Loucy (cell line): ENCODE data around the gene PACC1.

Experiments used
- H2AFZ ChIP-seq: fragments of 200-600 bp; sonication (generic); 2 replicates; pipeline ENCODE4 v1.6.0; 2016; ENCODE audit warnings: antibody characterized with exemption, mild to moderate bottlenecking, low read length, moderate library complexity
- H3F3A ChIP-seq: fragments of 200-600 bp; 2 replicates; pipeline ENCODE4 v1.6.0; 2016; ENCODE audit warnings: antibody characterized with exemption, low read depth, mild to moderate bottlenecking
- H3K27me3 ChIP-seq: fragments of 200-600 bp; sonication (generic); 2 replicates; pipeline ENCODE4 v1.6.1; 2014; ENCODE audit warnings: low read length, mild to moderate bottlenecking; ENCODE audit not compliant: insufficient read depth, poor library complexity, severe bottlenecking
- H3K36me3 ChIP-seq: fragments of 200-600 bp; sonication (generic); 2 replicates; pipeline ENCODE4 v1.6.1; 2016; ENCODE audit warnings: low read length; ENCODE audit not compliant: insufficient read depth
- H3K4me1 ChIP-seq: fragments of 200-600 bp; sonication (generic); 2 replicates; pipeline ENCODE4 v1.5.1; 2014; ENCODE audit warnings: low read length, mild to moderate bottlenecking; ENCODE audit not compliant: insufficient read depth, poor library complexity, severe bottlenecking
- H3K4me2 ChIP-seq: fragments of 200-600 bp; sonication (generic); 2 replicates; pipeline ENCODE4 v1.6.0; 2014; ENCODE audit warnings: antibody characterized with exemption, low read length, low read depth, mild to moderate bottlenecking; ENCODE audit not compliant: poor library complexity, severe bottlenecking
- H3K4me3 ChIP-seq: fragments of 200-600 bp; sonication (generic); 2 replicates; pipeline ENCODE4 v1.5.1; 2014; ENCODE audit warnings: low read length, mild to moderate bottlenecking, mixed read lengths; ENCODE audit not compliant: poor library complexity, severe bottlenecking
- H3K79me2 ChIP-seq: fragments of 200-600 bp; sonication (generic); 2 replicates; pipeline ENCODE4 v1.6.1; 2014; ENCODE audit warnings: low read length; ENCODE audit not compliant: insufficient read depth
- H3K9ac ChIP-seq: fragments of 200-600 bp; sonication (generic); 2 replicates; pipeline ENCODE4 v1.6.0; 2014; ENCODE audit warnings: mild to moderate bottlenecking, low read depth, low read length, moderate library complexity; ENCODE audit not compliant: poor library complexity, severe bottlenecking
- H3K9me2 ChIP-seq: fragments of 200-600 bp; sonication (generic); replicated peaks from 2 replicates; pipeline ENCODE4 v1.6.1; 2016; ENCODE audit warnings: low read depth, low read length, mixed read lengths
- H3K9me3 ChIP-seq: fragments of 200-600 bp; sonication (generic); 2 replicates; pipeline ENCODE4 v1.6.1; 2014; ENCODE audit warnings: mild to moderate bottlenecking, antibody characterized with exemption, low read length, low read depth; ENCODE audit not compliant: insufficient read depth
- H4K20me1 ChIP-seq: fragments of 200-600 bp; sonication (generic); 2 replicates; pipeline ENCODE4 v1.6.0; 2014; ENCODE audit warnings: antibody characterized with exemption, low read length, mild to moderate bottlenecking; ENCODE audit not compliant: insufficient read depth, poor library complexity, severe bottlenecking
- CTCF ChIP-seq: fragments of 200-600 bp; sonication (generic); conservative IDR thresholded peaks from 2 replicates; pipeline ENCODE4 v1.5.1; 2014; ENCODE audit warnings: mild to moderate bottlenecking, antibody characterized with exemption, low read length
- EZH2phosphoT487 ChIP-seq: fragments of 200-600 bp; IDR thresholded peaks from 2 replicates; pipeline ENCODE4 v1.6.1; 2018; ENCODE audit warnings: antibody characterized with exemption, mild to moderate bottlenecking, moderate library complexity, borderline replicate concordance

PACC1 gene

DNA sequence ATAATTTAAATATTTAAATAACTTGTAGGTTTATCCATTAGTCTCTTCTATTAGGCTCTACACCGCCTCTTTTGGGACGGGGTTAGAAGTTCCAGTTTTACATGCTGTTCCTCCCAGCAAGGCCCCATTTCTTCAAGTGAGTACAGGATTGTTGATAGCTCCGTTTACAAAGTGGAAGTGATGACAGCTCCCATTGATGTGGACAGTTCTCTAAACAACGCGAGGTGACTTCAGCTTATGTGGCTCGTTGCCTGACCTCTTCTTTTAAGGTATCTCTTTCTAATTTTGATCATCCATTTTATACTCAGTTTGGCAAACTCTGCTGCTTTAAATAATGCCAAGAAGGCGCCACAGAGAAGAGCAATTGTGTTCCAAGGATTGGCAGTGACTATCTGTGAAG lies 49.7 kb downstream of the PACC1 start:
- no peaks in the 10 kb centered on the region for H3K9me2 ChIP-seq
- no peak overlapping the region for H2AFZ ChIP-seq
- no peak for TF ChIP-seq CTCF
- no peak for TF ChIP-seq EZH2phosphoT487
- peaks cover 8% of the 10 kb centered on the region; the same call in 1 of the 2 replicates for H3K79me2 ChIP-seq
- peaks cover 8% of the 10 kb centered on the region for H4K20me1 ChIP-seq
- no peak overlapping the region for H3K4me3 ChIP-seq
- no peaks in the 10 kb centered on the region for H3K4me1 ChIP-seq
- no peak overlapping the region for H3K9ac ChIP-seq
- H3K36me3 ChIP-seq = peaks cover 79% of the 10 kb centered on the region
- H3K4me2 ChIP-seq = no peak overlapping the region
- H3K9me3 ChIP-seq = no peaks in the 10 kb centered on the region
- H3K27me3 ChIP-seq = no peaks in the 10 kb centered on the region
- H3F3A ChIP-seq = no peaks in the 10 kb centered on the region

GRCh38 chr1:212359794-212360479 lies 54.7 kb downstream of the PACC1 start:
- TF ChIP-seq CTCF = no peak
- TF ChIP-seq EZH2phosphoT487 = no peak

GRCh38 chr1:212355230-212355969 lies 59.3 kb downstream of the PACC1 start:
- no peaks in the 10 kb centered on the region for H3K9me2 ChIP-seq
- H4K20me1 ChIP-seq = no peaks in the 10 kb centered on the region
- no peaks in the 10 kb centered on the region for H3K79me2 ChIP-seq
- H3K27me3 ChIP-seq = no peaks in the 10 kb centered on the region
- no peaks in the 10 kb centered on the region for H3K4me1 ChIP-seq
- TF ChIP-seq EZH2phosphoT487 (no peak), CTCF (no peak)
- H3K9me3 ChIP-seq = no peaks in the 10 kb centered on the region
- H3K4me3 ChIP-seq = no peak overlapping the region
- peaks cover 73% of the 10 kb centered on the region for H3K36me3 ChIP-seq
- no peak overlapping the region for H3K4me2 ChIP-seq
- no peak overlapping the region for H2AFZ ChIP-seq
- H3F3A ChIP-seq = no peaks in the 10 kb centered on the region
- H3K9ac ChIP-seq = no peak overlapping the region

More at GRCh38 chr1:212359794-212360479, 54.7 kb downstream of the PACC1 start:
- no peaks in the 10 kb centered on the region for H4K20me1 ChIP-seq
- no peak overlapping the region for H2AFZ ChIP-seq
- peaks cover 83% of the 10 kb centered on the region for H3K36me3 ChIP-seq
- no peak overlapping the region for H3K4me2 ChIP-seq
- no peak overlapping the region for H3K4me3 ChIP-seq
- no peaks in the 10 kb centered on the region for H3K27me3 ChIP-seq
- no peaks in the 10 kb centered on the region for H3F3A ChIP-seq
- no peaks in the 10 kb centered on the region for H3K4me1 ChIP-seq
- no peak overlapping the region for H3K9ac ChIP-seq
- H3K9me3 ChIP-seq = no peaks in the 10 kb centered on the region
- H3K9me2 ChIP-seq = no peaks in the 10 kb centered on the region
- no peaks in the 10 kb centered on the region for H3K79me2 ChIP-seq
